ENCODE data around the gene GNA12.
A peak's percentile ranks its signal among the peaks of the same experiment; 100 is the strongest.

The GNA12 gene

DNA sequence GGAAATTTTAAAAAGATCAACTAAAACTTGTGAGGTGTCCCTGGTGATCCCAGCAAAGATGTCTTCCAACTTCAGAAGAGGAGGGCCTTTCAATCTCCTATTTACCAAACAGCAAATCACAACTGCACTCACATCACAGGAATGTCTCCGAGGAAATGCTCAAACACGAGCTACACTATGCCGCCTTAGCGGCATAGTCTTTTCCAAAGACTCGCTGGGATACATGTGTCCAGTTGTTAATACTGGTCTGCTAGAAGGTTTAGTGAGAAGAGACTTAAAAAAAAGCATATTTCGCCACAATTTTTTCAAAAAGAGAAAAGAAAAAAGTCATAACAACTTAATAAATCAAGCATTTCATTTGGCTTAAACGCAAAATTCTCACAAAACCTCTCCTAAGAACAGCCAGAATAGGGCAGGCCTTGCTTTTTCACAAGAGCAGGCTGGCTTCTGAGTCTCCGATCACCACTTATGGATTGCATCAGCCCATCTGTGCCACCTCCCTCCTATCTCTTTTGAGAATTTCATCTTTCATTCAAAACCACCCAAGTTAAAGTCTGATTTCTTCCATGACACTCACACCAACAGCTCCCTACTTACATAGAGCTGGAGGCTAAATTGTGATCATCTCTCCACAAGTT lies 66.1 kb downstream of the GNA12 start:
- DNase-seq (ENCODE audit: low spot score), result no peak

DNA sequence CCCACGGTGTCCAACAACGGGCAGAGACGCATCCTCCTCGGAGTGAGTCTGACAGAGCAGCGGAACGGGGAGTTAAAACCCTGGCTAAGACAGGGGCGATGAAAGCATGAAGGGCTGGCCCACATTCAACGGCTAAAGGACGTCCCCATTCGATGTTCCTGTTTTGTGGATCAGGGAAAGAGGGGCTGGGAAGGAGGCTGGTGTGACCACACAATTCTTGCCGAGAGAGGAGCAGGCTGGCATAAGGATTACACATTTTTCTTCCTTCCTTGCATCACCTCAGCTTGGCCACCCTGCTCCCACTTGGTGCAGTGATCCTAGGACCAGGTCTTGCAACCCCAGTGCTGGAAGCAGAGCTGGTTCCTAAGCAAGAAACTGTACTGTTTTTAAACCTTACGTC lies 67.7 kb downstream of the GNA12 start:
- DNase-seq (ENCODE audit: low spot score), result no peak

DNA sequence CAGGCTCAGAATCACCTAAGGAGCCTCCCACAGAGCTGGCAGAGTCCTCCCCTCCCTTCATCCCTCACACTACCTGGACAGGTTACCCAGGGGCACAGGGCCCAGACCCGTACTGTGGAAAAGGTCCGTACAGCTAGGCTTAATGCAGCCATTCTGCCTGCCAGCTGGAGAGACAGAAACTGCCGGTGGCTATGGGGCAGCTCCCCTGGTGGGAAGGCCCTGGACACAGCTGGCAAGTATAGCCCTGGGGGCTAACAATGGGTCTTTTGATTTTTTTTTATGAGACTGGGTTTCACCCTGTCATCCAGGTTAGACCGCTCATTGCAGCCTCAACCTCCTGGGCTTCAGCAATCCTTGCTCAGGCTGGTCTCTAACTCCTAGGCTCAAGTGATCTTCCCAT lies 68.3 kb downstream of the GNA12 start:
- DNase-seq (ENCODE audit: low spot score), result no peak

DNA sequence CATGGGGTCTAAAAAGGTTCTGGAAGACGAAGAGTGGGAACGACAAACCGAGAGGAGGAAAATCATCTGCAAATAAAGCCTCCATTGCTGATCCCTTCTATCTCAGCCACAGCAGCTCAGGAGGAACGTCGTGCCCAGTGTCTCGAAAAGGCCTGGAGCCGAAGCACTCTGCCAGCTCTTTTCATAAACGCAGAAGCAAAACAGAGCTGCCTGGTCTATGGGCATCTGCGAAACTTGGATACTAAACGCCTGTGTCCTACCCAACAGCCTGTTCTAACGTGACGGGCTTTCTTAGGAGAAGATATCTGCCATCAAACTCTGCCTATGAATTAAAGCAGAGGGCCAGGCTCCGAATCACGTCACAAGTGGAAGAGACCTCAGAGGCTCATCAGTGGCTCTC lies 68.7 kb downstream of the GNA12 start:
- DNase-seq (ENCODE audit: low spot score), result no peak

DNA sequence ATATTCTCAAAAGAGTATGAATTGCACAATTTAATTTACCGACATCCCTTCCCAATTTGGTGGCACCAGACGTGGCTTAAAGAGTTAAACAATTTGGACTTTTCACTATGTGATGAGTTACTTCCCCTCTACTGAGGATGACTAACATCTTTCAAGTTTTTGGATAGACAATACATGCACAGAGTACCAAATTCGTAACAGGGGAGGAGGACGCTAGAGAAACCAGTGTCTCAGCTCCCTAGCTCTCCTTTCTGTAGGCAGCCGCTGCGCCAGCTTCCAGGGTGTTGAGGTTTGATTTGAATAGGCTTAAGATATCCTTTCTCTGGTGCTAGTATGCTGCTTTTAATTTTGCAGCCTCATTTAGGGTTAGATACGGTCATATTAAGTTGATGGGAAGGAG lies 69.2 kb downstream of the GNA12 start:
- DNase-seq (ENCODE audit: low spot score), result no peak

DNA sequence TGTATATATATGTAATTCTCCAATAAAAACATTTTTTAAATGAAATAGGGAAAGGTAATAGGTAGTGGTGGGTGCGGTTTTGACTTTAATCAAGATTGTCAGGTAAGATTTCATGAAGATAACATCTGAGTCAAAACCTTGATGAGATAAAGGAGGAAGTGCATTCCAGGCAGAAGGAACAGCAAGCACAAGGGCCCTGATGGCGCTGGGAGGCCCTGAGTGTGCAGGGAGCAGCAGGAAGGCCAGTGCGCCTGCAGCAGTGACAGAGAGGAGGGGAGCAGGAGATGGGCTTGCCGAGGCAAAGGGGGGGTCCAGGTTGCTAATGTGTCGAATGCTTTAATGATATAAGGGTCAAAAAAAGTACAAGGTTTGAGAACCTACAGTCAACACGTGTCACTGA lies 69.8 kb downstream of the GNA12 start:
- no peak for DNase-seq (ENCODE audit: low spot score)

- no peak for DNase-seq (ENCODE audit: low spot score)
Observed at GRCh38 chr7:2773608-2774007, 70.5 kb downstream of the GNA12 start.

GRCh38 chr7:2771274-2771731 lies 72.8 kb downstream of the GNA12 start:
- DNase-seq (ENCODE audit: low spot score), result no peak

GRCh38 chr7:2764621-2765020 lies 79.5 kb downstream of the GNA12 start:
- no peak for DNase-seq (ENCODE audit: low spot score)

DNA sequence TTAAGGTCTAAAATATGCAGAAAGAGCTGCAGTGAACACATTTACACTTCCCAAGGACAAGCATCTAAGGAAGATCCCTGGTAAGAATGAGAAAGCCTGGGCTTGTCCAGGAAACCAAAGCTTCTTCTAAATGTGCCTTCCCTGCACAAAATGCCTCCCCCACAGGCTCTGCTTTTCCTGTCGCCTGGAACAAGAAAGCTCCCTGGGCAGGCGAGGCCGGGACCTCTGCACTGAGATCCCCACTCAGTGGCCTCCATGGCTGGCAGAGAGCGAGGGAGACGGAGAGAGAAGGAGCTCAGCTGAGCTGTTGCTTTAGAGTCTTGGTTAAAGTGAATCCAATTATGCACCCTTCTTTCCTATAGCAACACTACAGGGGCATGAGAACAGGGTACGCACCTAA lies 80.5 kb downstream of the GNA12 start:
- no peak for DNase-seq (ENCODE audit: low spot score)

DNA sequence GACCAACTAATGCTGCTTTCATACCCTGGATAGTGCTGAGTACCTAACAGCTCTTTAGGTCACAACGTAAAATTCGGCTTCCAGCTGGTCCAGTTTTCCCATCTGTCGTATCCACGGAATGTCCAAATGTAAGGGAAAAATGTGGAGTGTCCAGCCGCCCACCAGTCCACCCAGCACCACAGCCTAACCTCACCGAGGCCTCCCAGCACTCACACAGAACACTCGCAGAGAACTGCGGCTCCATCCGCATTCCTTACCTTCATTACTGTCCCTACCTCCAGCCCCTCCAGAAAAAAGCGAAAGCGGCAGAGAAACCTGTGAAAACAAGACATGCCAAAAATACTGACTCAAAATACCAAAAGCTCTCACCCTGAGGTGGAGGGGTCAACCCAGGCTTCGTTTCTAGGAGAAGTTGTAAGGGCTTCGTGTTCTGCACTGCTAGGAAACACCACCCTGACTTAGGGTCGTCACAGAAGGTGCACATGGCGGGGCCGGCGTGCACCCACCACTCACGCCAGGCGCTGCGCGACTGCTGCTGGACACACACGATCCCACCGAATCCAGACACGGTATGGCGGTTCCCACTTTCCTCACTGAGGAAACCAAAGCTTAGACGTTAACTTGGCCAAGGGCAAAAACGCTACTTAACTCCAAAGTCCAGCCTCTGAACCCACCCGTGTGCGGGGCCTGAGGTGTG lies 82.2 kb downstream of the GNA12 start:
- DNase-seq (ENCODE audit: low spot score), result no peak

DNA sequence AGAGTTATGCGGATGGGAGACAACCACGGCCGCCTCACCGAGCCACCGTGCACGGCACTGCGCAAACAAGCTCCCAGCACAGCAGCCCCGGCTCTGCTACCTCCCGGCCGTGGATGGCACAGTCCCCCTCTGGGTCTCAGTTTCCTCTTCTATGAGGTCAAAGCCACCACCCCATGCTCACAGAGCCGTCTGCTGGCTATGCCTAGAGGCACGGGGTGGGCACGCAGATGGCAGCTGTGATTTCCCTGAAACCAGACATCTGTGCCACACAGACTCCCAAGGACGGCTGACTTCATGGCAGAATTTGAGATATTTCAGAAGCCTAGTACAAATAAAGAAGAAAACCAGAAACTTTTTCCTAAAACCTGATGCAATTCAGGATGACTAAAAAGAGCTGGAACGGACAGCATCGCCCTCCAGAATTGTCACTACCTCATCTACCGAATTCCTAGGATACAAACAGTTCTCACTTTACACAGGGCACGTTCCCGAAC lies 82.9 kb downstream of the GNA12 start:
- no peak for DNase-seq (ENCODE audit: low spot score)

DNA sequence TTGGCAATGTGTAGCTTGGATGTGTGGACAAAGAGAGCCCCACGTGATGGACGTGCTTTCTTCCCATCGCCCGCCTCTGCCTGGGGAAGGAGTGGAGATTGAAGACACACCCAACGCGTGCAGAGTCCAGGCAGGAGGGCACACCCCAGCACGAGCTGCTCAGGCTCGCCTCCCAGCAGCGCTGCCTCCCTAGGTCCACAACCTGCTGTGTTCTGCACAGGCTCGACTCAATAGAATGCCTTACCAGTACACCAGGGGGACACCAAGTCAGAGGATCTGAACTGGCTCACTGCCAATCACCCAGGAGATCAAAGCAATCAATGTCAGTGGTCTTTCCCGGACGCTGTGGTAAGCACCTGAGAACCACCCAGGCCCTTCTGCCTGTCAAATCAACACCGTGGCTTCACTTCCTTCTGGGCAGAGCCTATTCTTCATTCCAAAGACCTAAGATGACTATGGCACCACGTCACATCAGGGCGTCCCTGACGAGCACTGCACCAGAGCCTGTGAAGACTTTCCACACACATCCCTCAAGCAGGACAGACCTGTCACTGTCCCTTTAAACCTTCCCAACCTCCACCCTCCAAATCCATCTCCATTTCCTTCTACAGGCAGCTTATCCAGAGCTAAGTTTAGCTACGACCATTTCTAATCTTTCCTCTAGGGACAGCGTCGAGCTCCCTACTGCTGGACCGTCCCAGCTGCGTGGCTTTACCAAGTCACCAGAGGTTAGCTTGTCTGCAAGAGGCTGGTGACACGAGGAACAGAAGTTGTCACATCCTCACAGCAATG lies 83.8 kb downstream of the GNA12 start:
- DNase-seq (ENCODE audit: low spot score), result peak; percentile 30

DNA sequence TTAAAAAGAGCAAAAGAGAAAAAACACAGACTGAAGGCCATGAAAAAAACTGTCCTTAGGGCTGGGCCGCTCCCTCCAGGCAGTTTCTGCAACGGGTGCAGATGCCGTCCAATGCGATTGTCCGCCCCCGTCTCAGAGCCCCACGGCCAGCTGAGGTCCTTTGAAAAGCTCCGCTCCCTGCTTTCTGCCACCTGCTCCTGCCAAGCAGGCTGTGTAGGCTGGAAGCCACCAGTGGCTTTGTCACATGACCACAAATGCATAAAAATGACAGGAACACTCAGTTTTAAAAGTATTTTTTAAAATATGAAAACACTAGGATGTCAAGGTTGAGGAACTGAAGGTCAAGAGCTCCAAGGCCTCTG lies 84.4 kb downstream of the GNA12 start:
- DNase-seq (ENCODE audit: low spot score), result no peak

GRCh38 chr7:2758673-2759616 lies 85.2 kb downstream of the GNA12 start:
- DNase-seq (ENCODE audit: low spot score), result no peak

DNA sequence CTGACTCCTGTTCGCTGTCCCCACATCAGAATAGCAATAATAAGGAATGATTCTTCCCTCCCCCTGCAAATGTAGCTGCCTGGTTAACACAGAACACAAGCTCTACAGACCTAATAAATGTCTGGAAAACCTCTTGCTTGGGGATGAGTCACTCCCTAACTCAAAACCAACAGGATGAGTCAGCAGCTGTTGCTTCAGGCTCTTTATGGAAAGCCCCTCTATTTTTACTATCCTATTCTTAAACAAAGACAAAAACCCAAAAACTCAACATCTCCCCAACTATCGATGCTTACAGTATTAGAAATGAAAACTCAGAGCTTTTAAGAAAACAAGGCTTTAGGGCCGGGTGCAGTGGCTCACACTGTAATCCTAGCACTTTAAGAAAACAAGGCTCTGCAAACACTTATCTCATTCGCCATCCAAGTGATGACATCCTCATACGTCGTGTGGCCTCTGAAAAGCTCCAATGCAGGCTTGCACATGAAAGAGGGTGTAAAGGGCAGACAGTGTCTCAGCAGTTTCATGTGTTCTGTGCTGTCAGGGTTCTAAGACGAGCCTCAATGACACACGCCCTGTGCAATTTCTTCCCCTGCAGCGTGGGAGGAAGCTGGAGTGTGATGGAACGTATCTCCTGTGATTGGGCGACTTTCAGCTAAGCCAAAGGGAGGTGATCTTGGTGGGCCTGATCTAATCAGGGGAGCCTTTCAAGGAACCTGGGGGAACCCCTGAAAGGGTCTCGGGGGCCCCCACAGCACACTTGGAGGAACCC lies 86.0 kb downstream of the GNA12 start:
- DNase-seq (ENCODE audit: low spot score), result peak; percentile 93

GRCh38 chr7:2757361-2757903 lies 86.7 kb downstream of the GNA12 start:
- no peak for DNase-seq (ENCODE audit: low spot score)

DNA sequence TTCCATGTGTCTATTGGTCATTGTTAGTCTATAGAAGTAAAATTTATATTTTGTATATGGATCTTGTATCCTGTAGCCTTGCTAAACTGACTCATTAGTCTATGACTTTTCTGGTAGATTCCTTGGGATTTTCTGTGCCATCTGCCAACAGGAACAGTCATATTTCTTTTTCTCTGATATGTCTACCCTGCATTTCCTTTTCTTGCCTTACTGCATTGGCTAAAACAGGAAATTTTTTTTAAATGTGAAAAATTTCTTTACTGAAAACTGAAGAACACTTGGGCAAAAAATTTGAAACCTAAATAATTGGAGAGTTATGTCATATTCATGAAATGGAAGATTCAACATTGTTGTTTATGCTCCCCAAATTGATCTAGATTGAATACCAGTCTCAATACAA lies 88.6 kb downstream of the GNA12 start:
- no peak for DNase-seq (ENCODE audit: low spot score)

DNA sequence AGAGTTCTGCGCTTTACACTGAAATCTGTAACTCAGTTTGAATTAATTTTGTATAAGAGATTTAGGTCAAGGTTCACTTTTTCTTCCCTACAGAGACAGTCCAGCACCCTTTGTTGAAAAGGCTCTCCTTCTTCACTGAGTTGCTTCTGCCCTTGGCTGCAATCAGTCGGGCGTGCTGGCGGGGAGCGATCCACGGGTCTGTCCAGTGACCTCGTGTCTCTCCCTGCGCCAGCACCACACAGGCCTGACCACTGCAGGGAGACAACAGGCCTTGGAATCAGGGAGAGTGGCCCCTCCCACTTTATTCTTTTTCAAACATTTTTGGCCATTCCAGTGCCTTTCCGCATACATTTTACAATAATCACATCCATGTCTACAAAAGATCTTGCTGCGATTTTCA lies 89.2 kb downstream of the GNA12 start:
- no peak for DNase-seq (ENCODE audit: low spot score)

DNA sequence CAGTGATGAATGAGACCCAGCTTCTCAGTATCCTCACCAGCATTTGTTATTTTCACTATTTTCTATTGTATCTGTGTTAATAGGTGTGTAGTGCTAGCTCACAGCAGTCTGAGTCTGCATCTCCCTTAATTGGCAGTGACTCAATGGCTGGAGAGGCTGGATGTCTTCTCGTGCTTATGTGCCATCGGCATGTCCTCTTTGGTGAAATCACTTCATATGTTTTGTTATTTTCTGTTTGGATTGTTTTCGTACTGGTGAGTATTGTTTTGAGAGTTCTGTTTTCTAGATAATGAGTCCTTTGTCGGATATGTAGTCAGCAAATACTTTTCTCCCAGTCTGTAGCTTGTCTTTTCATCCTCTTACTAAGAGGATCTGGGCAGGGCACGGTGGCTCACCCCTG lies 90.0 kb downstream of the GNA12 start:
- DNase-seq (ENCODE audit: low spot score), result no peak

DNA sequence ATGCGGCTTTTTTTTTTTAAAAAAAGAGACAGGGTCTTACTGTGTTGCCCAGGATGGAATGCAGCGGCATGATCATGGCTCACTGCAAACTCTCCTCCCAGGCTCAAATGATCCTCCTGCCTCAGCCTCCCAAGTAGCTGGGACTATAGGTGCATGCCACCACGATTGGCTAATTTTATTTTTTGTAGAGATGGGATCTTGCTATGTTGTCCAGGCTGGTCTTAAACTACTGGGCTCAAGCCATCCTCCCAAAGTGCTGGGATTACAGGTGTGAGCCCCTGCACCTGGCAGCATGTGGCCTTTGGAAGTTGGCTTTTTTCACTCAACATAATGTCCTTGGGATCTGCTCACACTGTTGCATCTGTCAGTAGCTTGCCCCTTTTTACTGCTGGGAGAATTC lies 91.0 kb downstream of the GNA12 start:
- DNase-seq (ENCODE audit: low spot score), result no peak
